Measurements from ENCODE around the gene TXNDC12. TPM values are rescaled to one million over a fixed set of nuclear protein-coding genes. Genes with fewer than 3 reads are reported as not detected.

The TXNDC12 gene
- total RNA-seq, 1 donor from 2014 or later = 37.4 TPM

GRCh38 chr1:51989582-51990477, 65.2 kb downstream of the TXNDC12 start:
- Mint-ChIP-seq H3K36me3 (ENCODE audit: low read depth) (no peaks in the 10 kb centered on the region), H3K27ac (no peak overlapping the region), H3K4me1 (peaks cover 9% of the 10 kb centered on the region), H3K27me3 (peaks cover 33% of the 10 kb centered on the region), H3K4me3 (peak overlapping the region; percentile 64), H3K9me3 (no peaks in the 10 kb centered on the region)
- no peak for TF ChIP-seq CTCF (IDR thresholded peaks at IDR 0.05)
- ChIA-PET CTCF (no interaction called here), POLR2A (interaction anchor here (0.5 to 0.9 kb wide), 3 partner anchors 19 to 382 kb away, joined by 3 to 4 read pairs (median 3); partner anchors contain the start of gene TXNDC12)
- DNase-seq (no peak), ATAC-seq (ENCODE audit: low read depth) (peak; percentile 7)
- intact Hi-C loops (cut with micrococcal nuclease) = no loop called here

- TF ChIP-seq CTCF (IDR thresholded peaks at IDR 0.05) = no peak
- H3K9me3 Mint-ChIP-seq = no peaks in the 10 kb centered on the region
- peaks cover 28% of the 10 kb centered on the region for H3K27me3 Mint-ChIP-seq
- no peak overlapping the region for H3K4me3 Mint-ChIP-seq
- ChIA-PET POLR2A (no interaction called here), CTCF (no interaction called here)
- ATAC-seq (ENCODE audit: low read depth) (no peak), DNase-seq (no peak)
- intact Hi-C loops (cut with micrococcal nuclease) = no loop called here
- no peaks in the 10 kb centered on the region for H3K36me3 Mint-ChIP-seq (ENCODE audit: low read depth)
- peaks cover 9% of the 10 kb centered on the region for H3K4me1 Mint-ChIP-seq
- H3K27ac Mint-ChIP-seq = no peak overlapping the region
These were observed 66.7 kb downstream of the TXNDC12 start for GRCh38 chr1:51988254-51988653.

- CTCF ChIA-PET = interaction anchor here (1.0 kb wide), 1 partner anchor 89 kb away, joined by 3 read pairs; no protein-coding TSS in a partner anchor
- TF ChIP-seq CTCF (IDR thresholded peaks at IDR 0.05) = no peak
- intact Hi-C loops (cut with micrococcal nuclease) = no loop called here
- Mint-ChIP-seq H3K4me3 (no peak overlapping the region), H3K27ac (no peak overlapping the region), H3K27me3 (peaks cover 13% of the 10 kb centered on the region), H3K9me3 (no peaks in the 10 kb centered on the region), H3K4me1 (peaks cover 9% of the 10 kb centered on the region), H3K36me3 (ENCODE audit: low read depth) (no peaks in the 10 kb centered on the region)
- no peak for ATAC-seq (ENCODE audit: low read depth)
- POLR2A ChIA-PET = no interaction called here
- DNase-seq = no peak
These were observed 68.3 kb downstream of the TXNDC12 start for GRCh38 chr1:51986718-51987117.

GRCh38 chr1:51982161-51982560, 72.8 kb downstream of the TXNDC12 start:
- TF ChIP-seq CTCF (IDR thresholded peaks at IDR 0.05) = no peak
- Mint-ChIP-seq H3K4me1 (no peaks in the 10 kb centered on the region), H3K36me3 (ENCODE audit: low read depth) (no peaks in the 10 kb centered on the region), H3K9me3 (no peaks in the 10 kb centered on the region), H3K27ac (no peak overlapping the region), H3K4me3 (no peak overlapping the region), H3K27me3 (no peaks in the 10 kb centered on the region)
- ChIA-PET POLR2A (no interaction called here), CTCF (no interaction called here)
- ATAC-seq (ENCODE audit: low read depth) (no peak), DNase-seq (no peak)
- intact Hi-C loops (cut with micrococcal nuclease) = no loop called here

GRCh38 chr1:51981555-51981954, 73.4 kb downstream of the TXNDC12 start:
- H3K27me3 Mint-ChIP-seq = no peaks in the 10 kb centered on the region

More at GRCh38 chr1:51981555-51981954, 73.4 kb downstream of the TXNDC12 start:
- no peak for TF ChIP-seq CTCF (IDR thresholded peaks at IDR 0.05)
- CTCF ChIA-PET = no interaction called here
- Mint-ChIP-seq H3K36me3 (ENCODE audit: low read depth) (no peaks in the 10 kb centered on the region), H3K4me1 (no peaks in the 10 kb centered on the region), H3K27ac (no peak overlapping the region), H3K4me3 (no peak overlapping the region), H3K9me3 (no peaks in the 10 kb centered on the region)
- DNase-seq (no peak), ATAC-seq (ENCODE audit: low read depth) (no peak)
- intact Hi-C loops (cut with micrococcal nuclease) = no loop called here
- POLR2A ChIA-PET = no interaction called here
